GM15510 (cell line): ENCODE measurements around the gene TMEM30B.

Source experiments
- POLR2A ChIP-seq: IDR thresholded peaks from 3 replicates; pipeline ENCODE4 v1.6.1; 2011; ENCODE audit warnings: borderline replicate concordance; ENCODE audit not compliant: insufficient read length; ENCODE audit errors: extremely low read depth

Gene TMEM30B

GRCh38 chr14:61238611-61239245 lies 42.4 kb downstream of the TMEM30B start:
- no peak for TF ChIP-seq POLR2A

DNA sequence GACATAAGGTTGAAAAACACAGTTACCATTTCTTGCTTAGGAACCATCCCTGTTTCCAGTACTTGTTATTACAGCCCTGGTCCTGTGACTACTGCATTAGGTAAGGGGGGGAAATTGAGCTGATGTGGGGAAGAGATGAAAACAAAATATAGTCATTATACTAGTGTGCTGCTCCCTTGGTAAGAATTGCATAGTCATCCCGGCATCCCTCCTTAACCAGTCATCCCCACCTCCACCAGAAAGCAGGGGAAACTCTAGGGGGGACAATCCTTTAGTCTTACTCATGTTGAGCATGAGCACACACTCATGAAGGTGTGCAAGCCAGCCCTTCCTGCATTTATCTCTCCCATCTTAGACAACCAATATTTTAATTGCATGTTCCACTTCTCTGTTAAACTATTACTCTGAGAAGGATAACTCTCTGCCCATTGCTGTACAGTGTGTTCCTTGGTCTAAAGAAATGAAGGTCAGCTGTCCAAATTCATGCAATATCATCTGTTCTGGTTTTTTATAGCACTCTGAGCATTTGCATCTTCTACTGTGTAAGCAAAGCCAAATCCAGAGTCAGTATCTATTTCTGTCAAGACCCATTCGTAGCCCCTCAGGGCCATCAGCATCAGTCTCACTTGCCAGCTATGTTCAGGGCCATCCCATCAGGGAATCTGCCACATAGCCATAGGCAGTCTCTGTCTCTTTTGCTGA lies 46.8 kb downstream of the TMEM30B start:
- TF ChIP-seq POLR2A = no peak

GRCh38 chr14:61233436-61233956 lies 47.6 kb downstream of the TMEM30B start:
- TF ChIP-seq POLR2A = no peak

DNA sequence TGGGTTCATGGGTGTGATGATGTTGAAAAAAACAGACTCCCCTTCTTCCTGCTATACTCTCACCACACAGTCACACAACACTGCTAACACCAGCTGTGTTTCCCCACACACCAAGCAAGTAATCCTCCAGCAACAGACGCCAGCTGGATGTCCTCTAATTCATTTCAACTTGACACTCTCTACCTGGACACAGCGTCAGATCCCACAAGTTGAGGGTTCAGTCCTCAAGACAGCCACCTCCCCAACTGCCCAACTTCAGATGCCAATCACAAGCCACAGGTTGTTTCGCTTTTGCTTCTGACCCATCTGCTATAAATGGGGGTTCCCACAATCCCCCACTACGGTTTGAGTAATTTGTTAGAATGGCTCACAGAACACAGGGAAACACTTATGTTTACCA lies 49.3 kb downstream of the TMEM30B start:
- TF ChIP-seq POLR2A = no peak

DNA sequence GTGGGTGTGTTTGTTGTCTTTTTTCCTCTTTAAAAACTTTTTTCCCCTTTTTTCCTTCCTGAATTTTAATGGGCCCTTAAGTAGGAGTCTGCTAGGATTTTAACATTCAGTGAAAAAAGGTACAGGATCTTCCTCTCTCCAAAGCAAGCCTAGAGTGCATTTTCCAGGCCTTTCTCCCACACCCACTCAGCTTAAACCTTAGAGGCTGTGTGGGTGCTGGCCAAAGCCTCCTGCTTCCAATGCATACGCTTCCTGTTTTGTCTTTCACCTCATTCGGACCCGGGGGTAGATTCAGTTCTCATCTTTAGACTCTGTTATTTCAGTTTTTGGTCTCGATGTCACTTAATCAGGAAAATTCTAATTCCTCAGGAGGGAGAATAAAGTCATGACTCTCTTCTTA lies 51.2 kb downstream of the TMEM30B start:
- no peak for TF ChIP-seq POLR2A

- TF ChIP-seq POLR2A = no peak
These were observed 51.7 kb downstream of the TMEM30B start for GRCh38 chr14:61229475-61229888.

GRCh38 chr14:61227884-61228591 lies 53.1 kb downstream of the TMEM30B start:
- no peak for TF ChIP-seq POLR2A
